ENCODE results near the gene KLHL30. TPM values are rescaled to one million over a fixed set of nuclear protein-coding genes. Genes with fewer than 3 reads are reported as not detected.

The KLHL30 gene
- total and polyA plus RNA-seq, 2 experiments from 2014 or later: 0.07 TPM; not detected in 1

DNA sequence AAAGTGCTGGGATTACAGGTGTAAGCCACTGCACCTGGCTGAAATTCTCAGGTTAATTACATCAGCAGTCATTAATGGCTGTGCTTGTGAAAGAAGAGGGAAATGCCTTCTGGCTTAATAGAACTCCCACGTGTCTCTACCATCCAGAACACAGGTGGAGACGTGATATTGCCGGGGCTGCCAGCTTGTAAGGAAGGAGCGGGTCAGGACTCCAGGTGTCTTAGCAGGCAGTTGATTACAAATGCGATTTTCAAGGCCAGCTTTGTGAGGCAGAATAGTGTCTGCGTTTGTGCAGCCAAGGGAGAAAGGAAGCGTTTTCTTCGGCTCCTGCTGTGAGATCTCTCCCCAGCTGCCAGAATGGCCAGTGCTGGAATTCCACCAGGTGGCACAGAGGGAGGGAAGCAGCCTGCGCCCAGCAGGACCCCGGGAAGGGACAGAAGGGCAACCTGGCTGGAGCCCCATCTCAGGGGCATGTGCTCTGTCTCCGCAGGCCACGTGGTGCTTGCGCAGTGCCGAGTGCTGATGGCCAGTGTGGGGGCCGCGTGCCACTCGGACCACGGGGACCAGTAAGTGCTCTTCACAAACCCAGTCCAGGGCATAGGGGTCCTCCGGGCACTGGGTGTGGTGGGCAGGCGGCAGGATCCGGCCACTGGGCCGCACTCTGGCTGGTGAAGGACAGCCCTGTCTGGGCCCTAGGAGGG lies 42.0 kb upstream of the KLHL30 start (continued):
- TF ChIP-seq, protein P1, sequence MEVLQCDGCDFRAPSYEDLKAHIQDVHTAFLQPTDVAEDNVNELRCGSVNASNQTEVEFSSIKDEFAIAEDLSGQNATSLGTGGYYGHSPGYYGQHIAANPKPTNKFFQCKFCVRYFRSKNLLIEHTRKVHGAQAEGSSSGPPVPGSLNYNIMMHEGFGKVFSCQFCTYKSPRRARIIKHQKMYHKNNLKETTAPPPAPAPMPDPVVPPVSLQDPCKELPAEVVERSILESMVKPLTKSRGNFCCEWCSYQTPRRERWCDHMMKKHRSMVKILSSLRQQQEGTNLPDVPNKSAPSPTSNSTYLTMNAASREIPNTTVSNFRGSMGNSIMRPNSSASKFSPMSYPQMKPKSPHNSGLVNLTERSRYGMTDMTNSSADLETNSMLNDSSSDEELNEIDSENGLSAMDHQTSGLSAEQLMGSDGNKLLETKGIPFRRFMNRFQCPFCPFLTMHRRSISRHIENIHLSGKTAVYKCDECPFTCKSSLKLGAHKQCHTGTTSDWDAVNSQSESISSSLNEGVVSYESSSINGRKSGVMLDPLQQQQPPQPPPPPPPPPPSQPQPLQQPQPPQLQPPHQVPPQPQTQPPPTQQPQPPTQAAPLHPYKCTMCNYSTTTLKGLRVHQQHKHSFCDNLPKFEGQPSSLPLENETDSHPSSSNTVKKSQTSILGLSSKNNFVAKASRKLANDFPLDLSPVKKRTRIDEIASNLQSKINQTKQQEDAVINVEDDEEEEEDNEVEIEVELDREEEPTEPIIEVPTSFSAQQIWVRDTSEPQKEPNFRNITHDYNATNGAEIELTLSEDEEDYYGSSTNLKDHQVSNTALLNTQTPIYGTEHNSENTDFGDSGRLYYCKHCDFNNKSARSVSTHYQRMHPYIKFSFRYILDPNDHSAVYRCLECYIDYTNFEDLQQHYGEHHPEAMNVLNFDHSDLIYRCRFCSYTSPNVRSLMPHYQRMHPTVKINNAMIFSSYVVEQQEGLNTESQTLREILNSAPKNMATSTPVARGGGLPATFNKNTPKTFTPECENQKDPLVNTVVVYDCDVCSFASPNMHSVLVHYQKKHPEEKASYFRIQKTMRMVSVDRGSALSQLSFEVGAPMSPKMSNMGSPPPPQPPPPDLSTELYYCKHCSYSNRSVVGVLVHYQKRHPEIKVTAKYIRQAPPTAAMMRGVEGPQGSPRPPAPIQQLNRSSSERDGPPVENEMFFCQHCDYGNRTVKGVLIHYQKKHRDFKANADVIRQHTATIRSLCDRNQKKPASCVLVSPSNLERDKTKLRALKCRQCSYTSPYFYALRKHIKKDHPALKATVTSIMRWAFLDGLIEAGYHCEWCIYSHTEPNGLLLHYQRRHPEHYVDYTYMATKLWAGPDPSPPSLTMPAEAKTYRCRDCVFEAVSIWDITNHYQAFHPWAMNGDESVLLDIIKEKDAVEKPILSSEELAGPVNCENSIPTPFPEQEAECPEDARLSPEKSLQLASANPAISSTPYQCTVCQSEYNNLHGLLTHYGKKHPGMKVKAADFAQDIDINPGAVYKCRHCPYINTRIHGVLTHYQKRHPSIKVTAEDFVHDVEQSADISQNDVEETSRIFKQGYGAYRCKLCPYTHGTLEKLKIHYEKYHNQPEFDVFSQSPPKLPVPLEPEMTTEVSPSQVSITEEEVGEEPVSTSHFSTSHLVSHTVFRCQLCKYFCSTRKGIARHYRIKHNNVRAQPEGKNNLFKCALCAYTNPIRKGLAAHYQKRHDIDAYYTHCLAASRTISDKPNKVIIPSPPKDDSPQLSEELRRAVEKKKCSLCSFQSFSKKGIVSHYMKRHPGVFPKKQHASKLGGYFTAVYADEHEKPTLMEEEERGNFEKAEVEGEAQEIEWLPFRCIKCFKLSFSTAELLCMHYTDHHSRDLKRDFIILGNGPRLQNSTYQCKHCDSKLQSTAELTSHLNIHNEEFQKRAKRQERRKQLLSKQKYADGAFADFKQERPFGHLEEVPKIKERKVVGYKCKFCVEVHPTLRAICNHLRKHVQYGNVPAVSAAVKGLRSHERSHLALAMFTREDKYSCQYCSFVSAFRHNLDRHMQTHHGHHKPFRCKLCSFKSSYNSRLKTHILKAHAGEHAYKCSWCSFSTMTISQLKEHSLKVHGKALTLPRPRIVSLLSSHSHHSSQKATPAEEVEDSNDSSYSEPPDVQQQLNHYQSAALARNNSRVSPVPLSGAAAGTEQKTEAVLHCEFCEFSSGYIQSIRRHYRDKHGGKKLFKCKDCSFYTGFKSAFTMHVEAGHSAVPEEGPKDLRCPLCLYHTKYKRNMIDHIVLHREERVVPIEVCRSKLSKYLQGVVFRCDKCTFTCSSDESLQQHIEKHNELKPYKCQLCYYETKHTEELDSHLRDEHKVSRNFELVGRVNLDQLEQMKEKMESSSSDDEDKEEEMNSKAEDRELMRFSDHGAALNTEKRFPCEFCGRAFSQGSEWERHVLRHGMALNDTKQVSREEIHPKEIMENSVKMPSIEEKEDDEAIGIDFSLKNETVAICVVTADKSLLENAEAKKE (CRISPR knock-in tag; IDR thresholded peaks at IDR 0.05): no peak; the same call in 1 of the 2 replicates
- TF ChIP-seq CTCF (conservative IDR thresholded peaks at IDR 0.05; ENCODE audit: low read depth in 2 of 2) (no peak; a peak in 1 of 4 replicates), JUNB (IDR thresholded peaks at IDR 0.05; ENCODE audit: unreplicated experiment) (no peak), NANOG (IDR thresholded peaks at IDR 0.05; ENCODE audit: borderline replicate concordance) (no peak), ZNF114 (CRISPR knock-in tag; IDR thresholded peaks at IDR 0.05) (no peak), REST (IDR thresholded peaks at IDR 0.05; ENCODE audit: unreplicated experiment) (no peak), EZH2phosphoT487 (IDR thresholded peaks at IDR 0.05; ENCODE audit: unreplicated experiment) (no peak), POLR2AphosphoS5 (IDR thresholded peaks at IDR 0.05; ENCODE audit: low read depth) (no peak), CREB1 (CRISPR knock-in tag; IDR thresholded peaks at IDR 0.05; ENCODE audit: low read depth) (no peak)
